CD4-positive, alpha-beta T cell treated with Interleukin-1 beta for 1 hour (primary cell): Measurements from ENCODE around the gene STS.
"Not testable (repeated sequence)": the region's sequence is repeated elsewhere in the genome, so short reads cannot be mapped to it uniquely, and the experiment has no call there.

Experiments used
- DNase-seq, 2 donors: peaks; one replicate each; pipeline ENCODE4 v3.0.0-alpha.2; 2020 to 2022

The STS gene

DNA sequence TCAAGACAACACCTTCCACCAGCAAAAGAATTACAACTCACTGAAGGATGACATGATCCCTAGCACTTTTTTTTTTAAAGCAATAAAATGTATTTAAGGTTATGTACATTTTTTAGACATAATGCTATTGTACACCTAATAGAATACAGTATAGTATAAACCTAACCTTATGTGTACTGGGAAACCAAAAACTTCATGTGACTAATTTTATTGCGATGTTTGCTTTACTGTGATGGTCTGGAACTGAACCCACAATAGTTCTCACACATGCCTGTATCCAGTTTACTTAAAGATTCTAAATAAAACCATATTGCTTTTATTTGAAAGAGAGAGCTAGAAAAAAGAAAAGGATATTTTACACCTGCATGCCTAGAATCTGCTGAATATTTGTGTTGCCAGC is 4.4 kb upstream of the STS start:
- no peak for DNase-seq

DNA sequence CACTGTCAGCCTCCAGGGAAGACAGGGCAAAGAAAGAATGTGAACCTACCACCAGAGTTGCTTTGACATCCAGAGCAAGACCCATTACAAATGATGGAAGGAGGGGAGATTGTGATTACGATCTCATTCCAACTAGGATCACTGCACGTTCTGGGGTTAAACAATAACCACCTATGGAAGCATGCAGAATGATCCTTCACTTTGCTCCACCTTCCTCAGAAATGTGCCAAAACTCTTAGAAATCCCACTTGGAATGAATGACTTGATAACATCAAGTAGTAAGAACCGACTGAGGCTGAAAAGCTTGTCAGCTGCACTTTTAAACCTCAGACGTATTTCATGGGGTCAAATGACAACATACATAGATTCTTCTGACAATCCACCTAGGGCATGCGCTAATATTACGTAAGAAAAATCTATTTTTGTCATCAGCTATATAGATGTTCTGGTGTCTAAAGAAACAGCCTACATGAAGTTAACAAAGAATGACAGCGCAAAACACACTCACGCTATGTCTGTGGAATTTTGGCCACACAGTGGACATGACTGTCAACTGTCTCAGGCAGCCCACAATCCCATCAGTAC is 3.5 kb upstream of the STS start:
- DNase-seq = no peak

DNA sequence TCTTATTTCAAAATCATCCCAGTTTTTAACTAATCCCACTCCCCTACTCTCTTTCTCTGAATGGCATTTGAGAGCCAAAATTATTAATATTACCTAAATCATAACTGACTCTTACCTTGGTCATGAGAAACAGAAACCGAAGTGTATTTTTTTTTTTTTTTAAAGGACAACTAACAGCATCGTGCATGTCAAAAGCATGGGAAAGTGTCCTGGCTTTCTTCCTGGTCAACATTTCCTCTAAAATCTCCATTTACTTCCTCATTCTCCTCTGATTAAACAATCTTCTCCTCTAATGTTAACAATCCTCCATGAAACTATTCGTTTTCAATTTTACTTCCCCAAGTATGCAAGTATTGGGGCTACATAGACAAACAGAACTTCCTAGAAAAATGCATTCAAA is 2.1 kb upstream of the STS start:
- no peak for DNase-seq

DNA sequence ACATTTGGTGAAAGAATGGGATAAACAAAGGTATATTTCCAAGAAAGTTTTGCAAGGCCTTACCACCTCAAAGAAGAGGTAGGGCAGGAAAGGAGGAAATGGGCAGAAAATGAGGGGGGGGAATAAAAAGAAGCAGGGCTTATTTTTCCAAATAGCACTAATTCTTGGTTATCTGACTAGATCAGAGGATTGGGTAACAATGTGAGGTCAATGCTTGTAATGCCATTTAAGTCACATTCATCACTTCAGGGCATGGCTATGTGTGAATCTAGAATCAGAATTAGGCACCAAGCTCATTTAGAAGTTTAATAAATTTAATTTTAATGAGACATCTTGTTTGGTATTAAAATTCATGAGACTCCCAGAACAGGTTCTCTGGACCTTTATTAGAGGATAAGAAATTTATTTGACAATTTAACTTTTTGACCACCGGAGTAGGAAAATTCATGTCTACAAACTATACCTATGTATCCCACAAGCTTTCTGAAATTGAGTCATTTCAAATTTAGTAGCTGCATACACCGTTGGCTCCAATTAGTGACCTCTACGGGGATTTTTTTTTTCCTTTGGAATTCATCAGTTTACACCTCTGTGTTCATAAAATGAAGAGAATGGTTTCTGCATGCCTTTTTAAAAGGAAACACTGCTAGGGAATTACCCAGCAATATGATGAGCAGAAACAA is 1.4 kb upstream of the STS start:
- DNase-seq = no peak

DNA sequence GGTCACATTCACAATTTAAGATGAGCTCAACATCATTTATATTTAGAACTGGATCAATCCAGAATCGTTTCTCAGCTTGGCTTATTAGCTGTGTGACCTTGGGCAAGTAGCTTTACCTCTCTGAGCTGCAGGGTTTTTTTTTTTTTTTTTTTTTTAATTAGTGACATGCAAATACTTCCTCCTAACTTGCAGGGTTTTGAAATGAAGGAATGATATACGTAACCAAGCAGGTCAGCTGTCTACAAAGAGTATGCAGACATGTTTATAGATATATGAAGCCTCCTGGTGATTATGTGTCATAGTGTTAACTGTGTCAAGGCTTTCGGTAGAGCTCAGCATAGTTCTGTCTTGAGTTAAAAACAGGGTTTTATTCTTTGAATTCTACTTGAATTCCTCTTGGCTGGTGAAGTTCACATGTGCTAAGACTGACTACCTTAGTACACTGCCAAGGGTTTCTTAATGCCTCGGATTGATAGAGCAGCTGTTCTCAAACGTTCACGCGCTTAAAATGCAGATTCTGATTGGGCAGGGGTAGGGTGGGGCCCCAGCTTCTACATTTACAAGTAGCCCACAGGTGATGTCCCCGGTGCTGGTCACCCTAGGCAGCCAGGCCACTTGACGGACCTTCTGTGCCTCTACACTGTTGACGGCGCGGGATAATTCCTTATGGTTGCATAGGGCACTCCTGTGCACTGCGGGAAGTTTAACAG is 654 bp upstream of the STS start:
- DNase-seq = peak in 1 of 2 donors; percentile 8

DNA sequence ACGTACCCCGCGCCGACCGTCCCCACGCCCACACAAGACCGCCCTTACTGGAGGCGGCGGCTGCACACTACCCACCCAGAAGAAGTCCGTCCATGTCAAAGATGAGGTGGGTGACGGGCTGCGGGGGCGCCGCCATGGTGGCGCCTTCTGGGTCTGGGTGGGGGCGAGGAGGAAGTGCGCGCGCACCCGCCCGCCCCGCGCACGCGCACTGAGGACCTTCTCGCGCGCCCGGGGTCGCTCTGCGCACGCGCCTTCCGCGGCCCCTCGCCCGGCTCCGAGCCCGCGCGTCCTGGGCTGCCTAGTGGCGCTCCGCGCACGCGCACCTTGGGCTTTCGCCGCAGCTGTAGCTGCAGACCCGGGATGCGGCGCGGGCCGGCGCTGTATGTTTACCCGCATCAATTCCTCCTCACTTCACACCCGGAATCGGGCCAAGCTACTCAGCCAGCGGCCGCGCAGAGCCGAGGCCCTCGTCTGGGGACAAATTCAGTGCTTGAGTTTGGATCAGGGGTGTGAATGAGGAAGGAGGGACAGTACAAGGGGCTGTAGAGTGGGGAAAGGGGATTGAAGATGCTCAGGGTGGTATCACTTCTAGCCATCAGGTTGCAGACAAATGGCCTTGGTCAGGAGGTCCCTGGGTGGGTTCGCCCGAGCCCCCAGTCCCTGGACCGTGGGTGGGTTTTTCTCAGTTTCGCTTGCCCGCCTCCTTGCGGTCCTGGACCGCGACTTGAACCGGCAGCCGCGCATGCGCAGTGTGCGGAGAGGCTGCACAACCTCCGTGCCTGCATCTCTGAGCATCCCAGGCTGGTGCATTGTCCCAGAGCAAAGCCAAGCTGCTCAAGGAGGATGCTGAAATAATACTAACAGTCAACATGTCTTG is 704 bp downstream of the STS start, which contains the start of gene PUDP:
Gene PUDP, minus strand, starts transcription at position 176 of the 877 bp plus-strand sequence. Its CDS starts 40 bp downstream, at position 136.
- peak; percentile 86 to 95 for DNase-seq

DNA sequence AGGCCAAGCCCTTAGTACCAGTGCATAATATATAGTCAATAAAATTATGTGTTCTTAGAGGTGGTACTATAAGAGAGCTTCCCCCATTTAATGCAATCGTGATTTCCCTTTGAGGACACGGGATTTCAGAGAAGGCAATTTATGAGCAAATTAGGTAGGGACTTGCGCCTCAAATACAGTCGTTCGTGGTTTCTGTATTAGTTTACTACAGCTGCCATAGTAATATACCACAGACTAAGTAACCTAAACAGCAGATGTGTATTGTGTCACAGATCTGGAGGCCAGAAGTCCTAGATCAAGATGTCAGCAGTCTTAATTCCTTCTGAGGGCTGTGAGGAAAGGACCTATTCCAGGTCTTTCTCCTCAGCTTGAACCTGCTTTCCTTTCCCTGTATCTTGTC is 1.9 kb downstream of the STS start:
- DNase-seq = no peak

DNA sequence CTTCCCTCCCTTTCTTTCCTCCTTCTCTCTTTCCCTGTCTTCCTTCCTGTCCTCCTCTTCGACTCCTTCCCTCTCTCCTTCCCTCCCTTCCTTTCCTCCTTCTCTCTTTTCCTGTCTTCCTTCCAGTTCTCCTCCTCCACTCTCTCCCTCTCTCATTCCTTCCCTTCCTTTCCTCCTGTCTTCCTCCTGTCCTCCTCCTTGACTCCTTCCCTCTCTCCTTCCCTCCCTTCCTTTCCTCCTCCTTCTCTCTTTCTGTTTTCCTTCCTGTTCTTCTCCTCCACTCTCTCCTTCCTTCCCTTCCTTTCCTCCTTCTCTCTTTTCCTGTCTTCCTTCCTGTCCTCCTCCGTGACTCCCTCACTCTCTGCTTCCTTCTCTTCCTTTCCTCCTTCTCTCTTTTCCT is 5.7 kb downstream of the STS start:
- DNase-seq = no peak

DNA sequence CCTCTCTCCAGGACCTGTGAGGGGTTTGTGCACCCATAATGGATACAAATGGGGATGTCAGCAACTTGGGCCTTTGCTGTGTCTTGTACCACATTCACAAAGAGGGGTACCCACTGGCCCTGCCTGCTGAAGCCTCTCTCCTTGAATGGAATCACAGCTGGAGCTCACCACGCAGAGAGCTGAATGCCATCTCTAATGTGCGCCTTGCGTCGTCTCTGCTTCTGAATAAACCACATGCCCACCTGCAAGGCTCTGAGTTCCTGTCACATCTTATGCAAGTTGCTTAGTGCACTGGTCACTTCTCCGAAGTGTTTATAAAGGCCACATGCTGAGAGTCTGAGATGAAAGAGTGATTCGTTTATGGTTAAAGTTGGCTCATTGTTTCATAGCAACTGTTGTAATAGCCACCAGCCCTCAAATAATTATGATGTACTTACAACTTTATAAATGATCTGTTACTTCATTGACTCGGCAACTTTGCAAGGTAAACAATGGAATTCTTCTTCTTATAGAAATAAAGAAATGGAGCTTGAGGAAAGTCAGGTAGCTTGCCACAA is 6.6 kb downstream of the STS start:
- no peak for DNase-seq

DNA sequence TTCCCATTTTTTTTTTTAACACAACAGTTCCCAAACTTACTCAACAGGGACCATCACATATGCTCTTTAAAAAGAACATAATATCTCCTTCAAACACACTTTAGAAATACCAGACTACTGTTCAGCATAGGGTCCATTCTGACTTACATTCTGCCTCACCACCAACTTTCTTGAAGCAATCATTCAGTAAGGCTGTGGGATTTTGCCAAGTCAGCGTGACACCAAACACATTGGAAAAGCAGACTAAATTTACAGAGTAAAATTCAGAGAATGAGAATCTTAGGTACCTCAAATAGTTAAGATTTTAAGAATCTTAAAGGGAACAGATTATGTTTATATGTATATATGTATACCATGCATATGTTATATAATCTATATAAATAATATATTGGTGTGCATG is 7.7 kb downstream of the STS start:
- DNase-seq = no peak

DNA sequence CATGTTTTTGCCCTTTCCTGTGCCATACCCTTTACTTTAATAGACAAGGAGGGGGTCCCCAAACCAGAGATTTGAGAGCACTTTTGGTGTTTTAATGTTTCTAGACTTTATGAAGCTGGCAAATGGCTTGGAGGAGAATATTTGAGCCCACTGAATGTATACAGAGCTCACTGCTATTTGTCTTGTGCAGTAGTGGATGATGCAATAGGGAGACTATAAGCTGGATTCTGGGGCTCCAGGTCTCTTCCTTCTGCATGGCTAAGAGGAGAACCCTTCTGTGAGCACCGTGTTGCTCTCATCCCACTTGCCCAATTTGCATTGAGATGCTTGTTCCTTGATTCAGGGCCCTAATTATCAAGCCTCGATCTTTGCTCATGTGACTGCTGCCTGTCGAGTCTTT is 9.4 kb downstream of the STS start:
- DNase-seq = no peak

DNA sequence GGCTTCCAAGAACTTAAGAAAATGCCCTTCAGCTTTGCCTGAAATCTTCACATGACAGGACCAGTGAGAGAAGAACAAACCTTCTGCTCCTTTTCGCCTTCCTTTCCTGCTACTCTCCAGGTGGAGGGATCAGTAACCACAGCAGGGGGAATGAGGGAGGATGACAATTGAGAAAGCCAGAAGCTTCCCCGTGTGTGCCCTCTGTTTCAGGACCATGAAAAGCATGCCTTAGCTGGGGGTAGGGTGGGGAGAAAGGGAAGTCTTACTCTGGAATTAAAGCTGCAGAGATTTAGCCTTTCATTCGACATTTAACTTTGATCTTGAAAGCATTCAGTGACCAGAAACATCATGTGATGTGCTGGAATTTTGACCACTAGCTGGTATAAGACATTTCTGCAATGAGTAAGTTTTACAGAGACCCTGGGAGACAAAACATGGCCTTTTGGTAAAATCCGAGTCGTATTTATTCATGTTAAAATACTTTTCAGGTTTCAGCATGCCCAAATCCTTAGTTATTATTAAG is 11.0 kb downstream of the STS start:
- no peak for DNase-seq

DNA sequence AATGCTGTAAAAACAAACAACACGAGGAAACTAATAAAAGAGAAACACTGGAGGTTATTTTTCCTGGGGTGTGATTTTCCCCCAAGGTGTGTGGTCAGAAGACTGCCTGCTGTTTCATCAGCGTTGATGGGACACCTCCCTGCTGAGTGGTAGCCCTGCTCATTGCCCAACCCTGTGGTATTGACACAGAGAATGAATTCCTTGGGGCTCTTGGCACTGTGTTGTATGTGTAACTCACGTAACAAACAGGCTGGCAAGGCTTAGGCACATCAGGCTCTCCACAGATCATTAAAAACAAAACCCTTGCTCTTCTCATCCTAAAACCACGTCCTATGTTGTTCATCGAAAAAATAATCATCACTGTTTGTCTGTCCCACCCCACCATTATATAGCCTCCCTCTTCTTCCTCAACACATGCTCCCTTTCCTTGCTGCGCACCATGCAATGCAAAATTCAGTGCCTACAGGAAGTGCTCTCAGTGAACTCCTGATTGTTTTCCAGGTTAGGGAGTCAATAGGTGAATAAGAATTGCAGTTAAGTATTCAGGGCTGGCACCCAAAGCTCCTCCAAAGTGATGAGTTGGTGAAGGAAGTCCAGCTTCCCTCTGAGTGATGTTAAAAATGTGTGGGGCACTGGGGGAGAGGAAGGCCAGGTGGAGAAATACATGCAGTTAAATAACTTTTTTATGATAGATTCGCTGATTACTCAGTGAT is 11.8 kb downstream of the STS start:
- no peak for DNase-seq

DNA sequence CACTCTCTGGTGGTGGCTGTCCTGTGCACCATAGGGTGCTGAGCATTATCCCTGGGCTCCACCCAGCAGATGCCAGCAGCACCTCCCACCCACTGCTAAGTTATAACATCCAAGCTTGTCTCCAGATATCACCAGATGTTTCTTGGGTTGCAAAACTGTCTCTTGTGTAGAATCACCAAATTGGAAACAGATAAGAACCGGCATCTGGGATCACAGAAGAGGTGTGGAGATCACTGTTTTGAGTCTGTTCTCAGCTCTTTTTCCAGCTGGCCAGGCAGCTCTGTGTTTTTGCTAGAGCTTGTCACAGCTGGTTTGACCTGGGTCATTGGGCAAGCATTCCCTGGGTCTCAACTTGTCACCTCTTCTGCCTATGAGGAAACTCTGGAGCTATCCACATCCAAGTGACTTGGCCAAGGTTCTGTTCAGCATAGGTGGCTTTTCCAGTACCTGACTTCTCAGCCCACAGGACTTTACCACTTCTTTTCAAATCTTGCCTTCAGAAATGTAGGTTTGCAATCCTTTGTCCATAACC is 15.7 kb downstream of the STS start:
- no peak for DNase-seq

DNA sequence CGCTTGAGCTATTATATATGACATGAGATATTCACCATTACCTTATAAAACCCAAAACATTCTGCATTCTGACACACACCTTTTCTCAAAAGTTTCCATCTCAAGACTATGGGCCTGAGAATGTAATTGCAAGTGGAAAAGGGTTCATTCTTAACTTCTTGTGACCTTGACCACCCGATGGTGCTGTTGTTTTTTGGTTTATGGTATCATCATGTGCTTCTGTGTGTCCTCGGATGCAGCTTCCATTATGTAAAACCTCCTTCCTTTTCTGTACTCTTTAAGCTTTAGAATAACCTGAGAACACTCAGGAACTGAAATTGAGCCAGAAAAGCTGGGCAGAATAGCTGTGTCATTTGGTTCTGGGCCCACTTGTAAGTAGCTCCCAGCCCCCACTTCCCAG is 16.7 kb downstream of the STS start:
- DNase-seq = no peak

DNA sequence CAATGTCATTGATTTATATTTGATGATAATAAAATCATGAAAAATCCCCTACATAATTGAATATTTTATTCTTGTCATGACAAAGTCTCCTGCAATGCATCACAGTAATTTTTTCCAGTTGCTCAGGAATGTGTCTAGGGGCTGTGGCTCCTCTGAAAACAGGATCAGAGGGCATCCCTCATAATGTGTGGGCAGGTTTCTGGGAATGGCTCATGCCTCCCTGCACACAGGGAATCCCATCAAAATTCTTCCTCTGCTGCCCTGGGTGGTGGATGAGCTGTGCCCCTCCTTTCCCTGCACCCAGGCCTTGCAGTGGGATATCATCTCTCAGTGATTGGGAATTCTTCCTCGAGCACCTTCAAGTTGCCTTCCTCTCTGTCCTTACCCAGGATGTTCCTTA is 20.9 kb downstream of the STS start:
- no peak for DNase-seq

DNA sequence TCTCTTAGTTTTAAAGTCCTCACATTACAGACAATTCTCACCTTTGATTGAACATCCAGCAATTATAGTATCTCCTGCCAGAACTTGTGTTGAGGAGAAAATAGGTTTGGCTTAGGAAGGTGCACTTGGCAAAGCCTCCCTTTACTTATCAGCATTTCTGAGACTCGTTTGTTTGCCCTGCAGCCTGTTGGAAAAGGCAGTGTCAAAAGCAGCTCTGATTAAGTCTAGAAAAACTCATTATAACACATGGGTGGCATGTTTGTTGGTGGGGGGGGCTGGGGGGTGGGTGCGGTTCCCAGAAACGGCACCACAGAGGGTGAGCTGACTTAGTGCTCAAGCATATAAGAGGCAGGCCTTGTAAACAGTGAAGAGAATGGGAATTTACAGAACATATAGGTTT is 22.1 kb downstream of the STS start:
- no peak for DNase-seq

DNA sequence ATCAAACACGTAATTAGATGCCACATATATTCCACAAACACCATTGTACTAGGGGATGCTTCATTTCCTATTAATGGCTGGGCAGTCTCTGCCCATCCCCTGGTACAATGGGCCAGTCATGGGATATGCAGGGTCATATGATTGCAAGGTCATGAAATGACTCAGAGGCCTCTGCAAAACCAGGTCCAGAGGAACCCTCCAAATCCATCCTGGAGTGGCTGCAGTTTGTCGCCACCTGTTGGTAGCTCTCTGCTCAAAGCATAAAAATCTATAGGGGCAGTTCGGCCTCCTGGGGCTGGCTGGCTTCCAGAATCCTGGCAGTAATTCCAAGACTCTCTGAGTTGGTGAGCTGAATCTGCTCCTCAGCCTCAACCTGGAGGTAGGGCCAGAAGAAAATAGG is 23.4 kb downstream of the STS start:
- DNase-seq = peak; percentile 24 to 31

DNA sequence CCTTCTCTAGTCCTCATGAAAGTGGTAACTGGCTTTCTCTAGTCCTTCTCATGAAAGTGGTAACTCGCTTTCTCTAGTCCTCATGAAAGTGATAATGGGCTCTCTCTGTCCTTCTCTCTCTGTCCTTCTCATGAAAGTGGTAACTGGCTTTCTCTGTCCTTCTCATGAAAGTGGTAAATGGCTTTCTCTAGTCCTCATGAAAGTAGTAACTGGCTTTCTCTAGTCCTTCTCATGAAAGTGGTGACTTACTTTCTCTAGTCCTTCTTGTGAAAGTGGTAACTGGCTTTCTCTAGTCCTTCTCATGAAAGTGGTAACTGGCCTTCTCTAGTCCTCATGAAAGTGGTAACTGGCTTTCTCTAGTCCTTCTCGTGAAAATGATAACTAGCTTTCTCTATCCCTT is 31.3 kb downstream of the STS start:
- not testable (repeated sequence) for DNase-seq

DNA sequence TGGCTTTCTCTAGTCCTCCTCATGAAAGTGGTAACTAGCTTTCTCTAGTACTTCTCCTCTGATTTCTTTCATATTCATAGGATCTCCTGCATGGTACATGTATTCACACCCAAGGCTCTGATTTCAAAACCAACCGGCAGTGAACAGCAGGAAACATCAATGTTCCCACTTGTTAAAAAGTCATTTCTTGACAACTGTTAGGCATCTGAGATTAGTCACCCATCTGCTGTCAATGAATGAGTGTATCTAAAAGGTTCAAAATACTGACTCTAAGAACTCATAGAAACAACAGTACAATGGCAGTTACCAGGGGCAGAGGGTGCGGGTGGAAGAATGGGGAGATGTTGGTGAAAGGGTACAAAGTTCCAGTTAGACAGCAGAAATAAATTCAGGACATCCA is 31.9 kb downstream of the STS start:
- DNase-seq = no peak

DNA sequence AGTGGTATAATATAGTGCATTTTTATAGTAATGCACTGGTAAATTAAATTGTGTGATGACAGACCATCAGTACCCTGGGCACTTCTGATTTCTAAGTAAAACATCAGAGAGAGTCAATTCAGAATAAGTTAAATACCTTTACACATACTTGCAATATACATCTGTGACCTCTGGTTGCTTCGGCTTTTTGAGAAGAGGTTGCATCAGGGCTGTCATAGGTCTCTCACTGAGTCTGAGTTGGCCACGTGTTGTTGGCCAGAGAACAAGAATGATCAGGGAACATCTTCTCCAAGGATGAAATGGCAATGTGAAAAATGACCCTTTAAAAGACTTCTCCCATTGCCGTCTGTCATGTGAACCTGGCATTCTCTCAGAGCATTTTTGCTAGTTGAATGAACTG is 37.3 kb downstream of the STS start:
- no peak for DNase-seq

DNA sequence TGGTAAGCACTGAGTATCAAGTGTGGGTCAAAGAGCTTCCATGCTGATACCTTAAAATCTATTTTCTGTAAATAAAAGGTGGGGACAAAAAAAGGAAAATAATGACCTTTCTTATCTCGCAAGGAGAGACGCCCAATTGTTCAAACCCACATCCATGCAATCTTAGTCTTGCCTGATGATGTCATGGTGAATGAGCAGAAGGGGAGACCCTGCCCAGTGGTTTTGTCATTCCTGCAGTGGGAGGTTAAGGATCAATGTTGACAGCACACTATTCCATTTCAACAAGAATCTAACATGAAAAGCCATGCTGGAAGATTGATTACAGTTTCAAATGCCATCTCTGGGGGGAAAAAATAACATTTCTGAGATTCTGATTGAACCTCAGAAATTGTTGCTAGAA is 41.2 kb downstream of the STS start:
- no peak for DNase-seq
